HEK293 (cell line): ENCODE results near the gene DEDD2.

Source experiments
- BCL11B ChIP-seq: fragments of 450-650 bp; formaldehyde crosslinking; IDR thresholded peaks from 2 replicates; pipeline ENCODE4 v1.5.1; 2016; ENCODE audit warnings: low read depth, missing biosample characterization, missing genetic modification characterization
- BCL6B ChIP-seq: fragments of 450-650 bp; formaldehyde crosslinking; IDR thresholded peaks from 2 replicates; pipeline ENCODE4 v1.5.1; 2017; ENCODE audit warnings: missing biosample characterization, missing genetic modification characterization
- FEZF1 ChIP-seq: fragments of 450-650 bp; formaldehyde crosslinking; IDR thresholded peaks from 2 replicates; pipeline ENCODE4 v1.5.1; 2016; ENCODE audit warnings: missing biosample characterization, missing genetic modification characterization
- HOXC10 ChIP-seq: sonication (generic); formaldehyde crosslinking; IDR thresholded peaks from 2 replicates; pipeline ENCODE4 v1.8.1; 2023; ENCODE audit warnings: mild to moderate bottlenecking, missing genetic modification reagents
- KLF17 ChIP-seq: fragments of 450-650 bp; formaldehyde crosslinking; IDR thresholded peaks from 2 replicates; pipeline ENCODE4 v1.5.1; 2016; ENCODE audit warnings: missing biosample characterization, missing genetic modification characterization
- KLF9 ChIP-seq: fragments of 450-650 bp; formaldehyde crosslinking; IDR thresholded peaks from 2 replicates; pipeline ENCODE4 v1.5.1; 2016; ENCODE audit warnings: missing biosample characterization, missing genetic modification characterization, low read depth
- OSR2 ChIP-seq: fragments of 450-650 bp; formaldehyde crosslinking; IDR thresholded peaks from 2 replicates; pipeline ENCODE4 v1.5.1; 2016; ENCODE audit warnings: missing biosample characterization, missing genetic modification characterization
- SCRT2 ChIP-seq: fragments of 450-650 bp; formaldehyde crosslinking; IDR thresholded peaks from 2 replicates; pipeline ENCODE4 v1.5.1; 2016; ENCODE audit warnings: missing biosample characterization, missing genetic modification characterization
- WT1 ChIP-seq: fragments of 450-650 bp; formaldehyde crosslinking; IDR thresholded peaks from 2 replicates; pipeline ENCODE4 v1.5.1; 2016; ENCODE audit warnings: missing biosample characterization, missing genetic modification characterization
- ZBTB20 ChIP-seq: fragments of 450-650 bp; formaldehyde crosslinking; IDR thresholded peaks from 2 replicates; pipeline ENCODE4 v1.5.1; 2016; ENCODE audit warnings: missing biosample characterization, missing genetic modification characterization
- ZBTB49 ChIP-seq: fragments of 450-650 bp; formaldehyde crosslinking; IDR thresholded peaks from 2 replicates; pipeline ENCODE4 v1.5.1; 2016; ENCODE audit warnings: missing biosample characterization, missing genetic modification characterization, low read depth
- ZBTB8A ChIP-seq: fragments of 450-650 bp; formaldehyde crosslinking; IDR thresholded peaks from 2 replicates; pipeline ENCODE4 v1.5.1; 2016; ENCODE audit warnings: missing biosample characterization, missing genetic modification characterization
- ZEB2 ChIP-seq: fragments of 450-650 bp; formaldehyde crosslinking; IDR thresholded peaks from 2 replicates; pipeline ENCODE4 v1.5.1; 2016; ENCODE audit warnings: missing biosample characterization, missing genetic modification characterization
- ZNF138 ChIP-seq: fragments of 450-650 bp; formaldehyde crosslinking; IDR thresholded peaks from 2 replicates; pipeline ENCODE4 v1.5.1; 2016; ENCODE audit warnings: missing biosample characterization, missing genetic modification characterization, borderline replicate concordance
- ZNF140 ChIP-seq: fragments of 450-650 bp; formaldehyde crosslinking; IDR thresholded peaks from 2 replicates; pipeline ENCODE4 v1.5.1; 2016; ENCODE audit warnings: missing biosample characterization, missing genetic modification characterization
- ZNF146 ChIP-seq: fragments of 450-650 bp; formaldehyde crosslinking; IDR thresholded peaks from 2 replicates; pipeline ENCODE4 v1.5.1; 2016; ENCODE audit warnings: missing biosample characterization, missing genetic modification characterization
- ZNF157 ChIP-seq: fragments of 450-650 bp; formaldehyde crosslinking; IDR thresholded peaks from 2 replicates; pipeline ENCODE4 v1.5.1; 2016; ENCODE audit warnings: missing biosample characterization, missing genetic modification characterization
- ZNF16 ChIP-seq: fragments of 450-650 bp; formaldehyde crosslinking; IDR thresholded peaks from 2 replicates; pipeline ENCODE4 v1.5.1; 2016; ENCODE audit warnings: low read depth, missing biosample characterization, missing genetic modification characterization
- ZNF223 ChIP-seq: fragments of 450-650 bp; formaldehyde crosslinking; IDR thresholded peaks from 2 replicates; pipeline ENCODE4 v1.5.1; 2016; ENCODE audit warnings: missing biosample characterization, missing genetic modification characterization
- ZNF274 ChIP-seq, 2 experiments: fragments of 200-500 bp in 1 of 2; fragments of 450-650 bp in 1 of 2; sonication (Bioruptor generic) in 1 of 2; formaldehyde crosslinking in 1 of 2; IDR thresholded peaks; 2 replicates each; pipeline versions ENCODE4 v1.5.1 to v1.6.1; 2014 to 2016; ENCODE audit warnings: borderline replicate concordance in 1 of 2, inconsistent platforms in 1 of 2, low read length in 1 of 2, missing biosample characterization in 1 of 2, missing genetic modification characterization in 1 of 2
- ZNF292 ChIP-seq: fragments of 450-650 bp; formaldehyde crosslinking; IDR thresholded peaks from 2 replicates; pipeline ENCODE4 v1.5.1; 2016; ENCODE audit warnings: low read depth, missing biosample characterization, missing genetic modification characterization, borderline replicate concordance
- ZNF544 ChIP-seq: fragments of 450-650 bp; formaldehyde crosslinking; IDR thresholded peaks from 2 replicates; pipeline ENCODE4 v1.5.0; 2017; ENCODE audit warnings: missing biosample characterization, missing genetic modification characterization
- ZNF549 ChIP-seq: fragments of 450-650 bp; IDR thresholded peaks from 2 replicates; pipeline ENCODE4 v1.5.1; 2018; ENCODE audit warnings: missing biosample characterization, missing genetic modification characterization, mild to moderate bottlenecking, inconsistent platforms, moderate library complexity
- ZNF610 ChIP-seq: fragments of 450-650 bp; formaldehyde crosslinking; IDR thresholded peaks from 2 replicates; pipeline ENCODE4 v1.5.1; 2016; ENCODE audit warnings: missing biosample characterization, missing genetic modification characterization, borderline replicate concordance
- ZNF621 ChIP-seq: fragments of 450-650 bp; formaldehyde crosslinking; IDR thresholded peaks from 2 replicates; pipeline ENCODE4 v1.5.1; 2017; ENCODE audit warnings: missing biosample characterization, missing genetic modification characterization
- ZNF623 ChIP-seq: fragments of 450-650 bp; formaldehyde crosslinking; IDR thresholded peaks from 2 replicates; pipeline ENCODE4 v1.5.1; 2016; ENCODE audit warnings: missing biosample characterization, missing genetic modification characterization
- ZNF626 ChIP-seq: fragments of 450-650 bp; sonication (Bioruptor Pico); formaldehyde crosslinking; IDR thresholded peaks from 2 replicates; pipeline ENCODE4 v1.5.1; 2018; ENCODE audit warnings: missing biosample characterization, missing genetic modification characterization, inconsistent platforms
- ZNF670 ChIP-seq: fragments of 450-650 bp; formaldehyde crosslinking; IDR thresholded peaks from 2 replicates; pipeline ENCODE4 v1.5.1; 2016; ENCODE audit warnings: missing biosample characterization, missing genetic modification characterization, low read depth
- ZNF692 ChIP-seq: fragments of 450-650 bp; formaldehyde crosslinking; IDR thresholded peaks from 2 replicates; pipeline ENCODE4 v1.5.1; 2016; ENCODE audit warnings: missing biosample characterization, missing genetic modification characterization
- ZNF704 ChIP-seq: fragments of 450-650 bp; formaldehyde crosslinking; IDR thresholded peaks from 2 replicates; pipeline ENCODE4 v1.5.1; 2016; ENCODE audit warnings: missing biosample characterization, missing genetic modification characterization
- ZNF747 ChIP-seq: fragments of 450-650 bp; formaldehyde crosslinking; IDR thresholded peaks from 2 replicates; pipeline ENCODE4 v1.5.1; 2016; ENCODE audit warnings: missing biosample characterization, missing genetic modification characterization
- ZNF785 ChIP-seq: fragments of 450-650 bp; formaldehyde crosslinking; IDR thresholded peaks from 2 replicates; pipeline ENCODE4 v1.5.1; 2016; ENCODE audit warnings: missing biosample characterization, missing genetic modification characterization
- ZNF843 ChIP-seq: fragments of 450-650 bp; formaldehyde crosslinking; IDR thresholded peaks from 2 replicates; pipeline ENCODE4 v1.5.1; 2016; ENCODE audit warnings: missing biosample characterization, missing genetic modification characterization

Gene DEDD2

GRCh38 chr19:42253245-42254088 is 36.0 kb upstream of the DEDD2 start (continued):
- TF ChIP-seq KLF9 = peak; percentile 89
- no peak for TF ChIP-seq ZNF16 (tag by site-specific recombination)
- TF ChIP-seq ZBTB20 = peak; percentile 97
- TF ChIP-seq BCL6B (tag by site-specific recombination) = 0 out of 2 replicates have a peak, but pooled peaks have one; percentile 16
- no peak for TF ChIP-seq SCRT2 (tag by site-specific recombination)
- TF ChIP-seq ZNF140 = no peak
- no peak for TF ChIP-seq ZNF544 (tag by site-specific recombination)
- peak; percentile 76 for TF ChIP-seq ZEB2 (tag by site-specific recombination)
- peak; percentile 9; the same call in 1 of the 2 replicates for TF ChIP-seq FEZF1 (tag by site-specific recombination)
- peak; percentile 67; the same call in 1 of the 2 replicates for TF ChIP-seq OSR2 (tag by site-specific recombination)
- TF ChIP-seq ZNF747 (tag by site-specific recombination) = no peak
- TF ChIP-seq ZBTB8A (tag by site-specific recombination) = peak; percentile 33; the same call in 1 of the 2 replicates
- TF ChIP-seq ZNF223 = no peak
- peak; percentile 81; the same call in 1 of the 2 replicates for TF ChIP-seq BCL11B (tag by site-specific recombination)
- TF ChIP-seq ZNF146 (tag by site-specific recombination) = no peak
- no peak for TF ChIP-seq ZNF549
- TF ChIP-seq ZNF670 = no peak
- no peak for TF ChIP-seq ZNF292 (tag by site-specific recombination)
- TF ChIP-seq ZNF623 (tag by site-specific recombination) = no peak
- peak; percentile 82 for TF ChIP-seq ZNF610 (tag by site-specific recombination)
- peak; percentile 56 for TF ChIP-seq ZNF692 (tag by site-specific recombination)
- no peak; the same call in 1 of the 2 replicates for TF ChIP-seq ZNF843 (tag by site-specific recombination)
- TF ChIP-seq HOXC10 (CRISPR knock-in tag) = no peak
- no peak for TF ChIP-seq ZBTB49 (tag by site-specific recombination)
- no peak for TF ChIP-seq ZNF138 (tag by site-specific recombination)
- TF ChIP-seq KLF17 (tag by site-specific recombination) = peak; percentile 58; the same call in 1 of the 2 replicates
- no peak for TF ChIP-seq ZNF157
- no peak for TF ChIP-seq ZNF785 (tag by site-specific recombination)
- no peak; the same call in 1 of the 2 replicates for TF ChIP-seq WT1
- no peak for TF ChIP-seq ZNF626
- no peak for TF ChIP-seq ZNF621 (tag by site-specific recombination)
- no peak for TF ChIP-seq ZNF704 (tag by site-specific recombination)
- TF ChIP-seq ZNF274 (IDR thresholded peaks at IDR 0.05; ENCODE audit: low read length) = no peak
- no peak for TF ChIP-seq ZNF274 (tag by site-specific recombination; IDR thresholded peaks at IDR 0.05; ENCODE audit: borderline replicate concordance)
